GM12878 (cell line): ENCODE results near the gene TMC4. TPM values are rescaled to one million over a fixed set of nuclear protein-coding genes. Genes with fewer than 3 reads are reported as not detected.
"Not testable (repeated sequence)": the region's sequence is repeated elsewhere in the genome, so short reads cannot be mapped to it uniquely, and the experiment has no call there.

Experiments used
- ATAC-seq: fragments of 200-7000 bp; cut with Tn5 transposase; 3 replicates; pipeline ENCODE4 v1.9.1; 2020; ENCODE audit warnings: mild to moderate bottlenecking, moderate library complexity
- BruUV-seq: library from RNA; stranded (reverse); fragments of 400-500 nt; replicated peaks from 2 replicates; lab custom pipeline; 2021; lab: Mats Ljungman, UMichigan
- CTCF ChIA-PET: fragments of 300-600 bp; sonication (Branson Sonifier 250); formaldehyde crosslinking; extraction: SDS; loops from one replicate; lab custom pipeline; 2021; ENCODE audit warnings: inconsistent platforms; lab: Yijun Ruan, JAX
- POLR2A ChIA-PET: fragments of 350-600 bp; formaldehyde crosslinking; extraction: SDS; loops from one replicate; lab custom pipeline; 2021; ENCODE audit warnings: inconsistent platforms; lab: Charles Lee
- RAD21 ChIA-PET: fragments of 300-600 bp; sonication (Branson Sonifier 250); formaldehyde crosslinking; loops from one replicate; lab custom pipeline; 2023; ENCODE audit warnings: antibody characterized with exemption; ENCODE audit not compliant: unreplicated experiment; lab: Charles Lee
- SMC1A ChIA-PET: fragments of 300-600 bp; sonication (Branson Sonifier 250); formaldehyde crosslinking; loops from one replicate; lab custom pipeline; 2023; ENCODE audit not compliant: unreplicated experiment, uncharacterized antibody; lab: Charles Lee
- DNase-seq: peaks from one replicate; pipeline ENCODE4 v3.0.0-alpha.2; 2011; ENCODE audit warnings: low read depth, low spot score
- FAIRE-seq: peaks from 3 replicates; lab custom pipeline; 2011; peaks lifted over from hg19 to GRCh38; lab: Jason Lieb, UNC
- H2AFZ ChIP-seq: 2 replicates; pipeline ENCODE4 v1.6.0; 2011; ENCODE audit warnings: low read depth, low read length, control low read depth; ENCODE audit not compliant: control insufficient read depth
- H3K27ac ChIP-seq: 2 replicates; pipeline ENCODE4 v1.5.1; 2011; ENCODE audit warnings: control low read depth; ENCODE audit not compliant: control insufficient read depth, insufficient read depth
- H3K27me3 ChIP-seq, 2 experiments: replicated peaks in 1 of 2; 2 replicates each; pipeline versions ENCODE4 v1.6.0 to v1.6.1; 2011; ENCODE audit warnings: low read length in 1 of 2; ENCODE audit not compliant: control insufficient read depth in 2 of 2, insufficient read depth in 2 of 2
- H3K36me3 ChIP-seq, 2 experiments: 2 replicates each; pipeline ENCODE4 v1.5.1; 2011; ENCODE audit warnings: low read length in 1 of 2; ENCODE audit not compliant: control insufficient read depth in 2 of 2, insufficient read depth in 2 of 2
- H3K4me1 ChIP-seq: 2 replicates; pipeline ENCODE4 v1.6.1; 2011; ENCODE audit warnings: mild to moderate bottlenecking, low read length, moderate library complexity, mixed read lengths; ENCODE audit not compliant: control insufficient read depth, insufficient read depth
- H3K4me2 ChIP-seq: 2 replicates; pipeline ENCODE4 v1.6.0; 2011; ENCODE audit warnings: control low read depth; ENCODE audit not compliant: control insufficient read depth, insufficient read depth
- H3K4me3 ChIP-seq: fragments of 200-600 bp; sonication (generic); 2 replicates; pipeline ENCODE4 v1.5.1; 2016
- H3K79me2 ChIP-seq: 2 replicates; pipeline ENCODE4 v1.6.0; 2011; ENCODE audit warnings: low read length; ENCODE audit not compliant: control insufficient read depth, insufficient read depth
- H3K9ac ChIP-seq: 2 replicates; pipeline ENCODE4 v1.8.0; 2011; ENCODE audit warnings: low read length, control low read depth, mixed read lengths; ENCODE audit not compliant: control insufficient read depth, insufficient read depth
- H3K9me3 ChIP-seq: replicated peaks from 3 replicates; pipeline ENCODE4 v1.5.1; 2011; ENCODE audit warnings: mild to moderate bottlenecking, low read length; ENCODE audit not compliant: control insufficient read depth, insufficient read depth
- H4K20me1 ChIP-seq: 2 replicates; pipeline ENCODE4 v1.6.0; 2011; ENCODE audit not compliant: control insufficient read depth, insufficient read depth
- CHD2 ChIP-seq: IDR thresholded peaks from 2 replicates; pipeline ENCODE4 v1.6.1; 2011; ENCODE audit warnings: low read depth, low read length, improper control_type of control experiment, borderline replicate concordance
- HCFC1 ChIP-seq: fragments of 150-350 bp; IDR thresholded peaks from 2 replicates; pipeline ENCODE4 v1.6.1; 2014; ENCODE audit warnings: low read length
- HDGF ChIP-seq: fragments of 450-650 bp; IDR thresholded peaks from 2 replicates; pipeline ENCODE4 v1.6.1; 2016; ENCODE audit warnings: antibody characterized with exemption
- LARP7 ChIP-seq: fragments of 450-650 bp; IDR thresholded peaks from 2 replicates; pipeline ENCODE4 v1.6.1; 2017; ENCODE audit warnings: mild to moderate bottlenecking
- NR2C1 ChIP-seq: fragments of 450-650 bp; IDR thresholded peaks from 2 replicates; pipeline ENCODE4 v1.6.1; 2017; ENCODE audit warnings: antibody characterized with exemption, mild to moderate bottlenecking, moderate library complexity
- RAD51 ChIP-seq: fragments of 450-650 bp; IDR thresholded peaks from 2 replicates; pipeline ENCODE4 v1.6.1; 2016; ENCODE audit warnings: moderate library complexity, mild to moderate bottlenecking, inconsistent platforms
- ZNF24 ChIP-seq: fragments of 450-650 bp; IDR thresholded peaks from 2 replicates; pipeline ENCODE4 v1.6.1; 2017; ENCODE audit warnings: antibody characterized with exemption, mild to moderate bottlenecking
- WGBS: methylation state at CpG from one replicate; pipeline ENCODE4 v1.1.6; 2016; ENCODE audit warnings: low lambda C conversion rate; ENCODE audit not compliant: insufficient replicate concordance, insufficient coverage; ENCODE audit errors: missing lambda C conversion rate; 5-methylcytosine and 5-hydroxymethylcytosine counted together
- in situ Hi-C: fragments of 300-500 bp; cut with MboI; formaldehyde crosslinking; loops from 9 replicates; pipeline ENCODE4 v1.14.3; 2018; ENCODE audit warnings: mixed read lengths
- intact Hi-C: fragments of 100-400 bp; cut with micrococcal nuclease; formaldehyde crosslinking; loops from one replicate; pipeline ENCODE4 v1.14.2; 2022; ENCODE audit not compliant: unreplicated experiment
- polyA plus RNA-seq, 11 experiments: library from polyadenylated mRNA; depleted of rRNA in 4 of 11; unstranded in 6 of 11; stranded (reverse) in 5 of 11; fragments of >200 nt; fragmentation: Nextera tagmentation in 4 of 11; fragmentation: Illumina TruSeq in 1 of 11; extraction: Ambion mirVana in 4 of 11; extraction: Trizol in 1 of 11; gene quantifications; 1 replicate in 1 of 11; 2 replicates in 10 of 11; pipeline versions ENCODE4 v1.2.1 to v1.2.3, GENCODE V29; 2011 to 2016; ENCODE audit warnings: inconsistent platforms in 2 of 11, missing spikeins in 2 of 11, low read depth in 1 of 11
- total RNA-seq, 4 experiments: library from RNA; depleted of rRNA in 3 of 4; stranded (reverse); fragments of >200 nt in 3 of 4; fragmentation: Illumina TruSeq in 1 of 4; extraction: Trizol in 1 of 4; gene quantifications; 2 replicates each; pipeline versions ENCODE4 v1.2.1 to v1.2.3, GENCODE V29; 2013 to 2021

TMC4 gene
- total and polyA plus RNA-seq, 10 of the 15 experiments (the other 5 are each of a cell fraction or from before 2014, with no cell fraction given), result 0.33 to 0.83 (median 0.74) TPM; not detected in 7

GRCh38 chr19:54218960-54219661 is 46.2 kb upstream of the TMC4 start (continued):
- no peak for TF ChIP-seq CHD2
- no peak for TF ChIP-seq HCFC1

GRCh38 chr19:54218259-54218658 is 45.3 kb upstream of the TMC4 start:
- Histone ChIP-seq H4K20me1 (no peaks in the 10 kb centered on the region), H3K9ac (no peak overlapping the region), H2AFZ (no peak overlapping the region), H3K27me3 (no peaks in the 10 kb centered on the region), H3K4me2 (no peak overlapping the region), H3K9me3 (no peaks in the 10 kb centered on the region), H3K4me1 (no peaks in the 10 kb centered on the region), H3K36me3 (no peaks in the 10 kb centered on the region), H3K4me3 (no peak overlapping the region), H3K27ac (no peak overlapping the region), H3K79me2 (no peaks in the 10 kb centered on the region)
- ChIA-PET POLR2A (no interaction called here), SMC1A (no interaction called here), CTCF (no interaction called here), RAD21 (no interaction called here)
- DNase-seq (no peak), FAIRE-seq (no peak), ATAC-seq (no peak)
- in situ Hi-C loops (no loop called here), intact Hi-C loops (no loop called here)
- no TSS peak for BruUV-seq
- TF ChIP-seq NR2C1 (no peak), HDGF (no peak), LARP7 (no peak), RAD51 (no peak), ZNF24 (no peak), CHD2 (no peak)
- 45% methylated on average over 5 of the region's 8 CpGs for WGBS

- FAIRE-seq, intact Hi-C loops, H3K27me3 ChIP-seq, H3K9ac ChIP-seq, CTCF ChIA-PET, H3K4me3 ChIP-seq, H3K27ac ChIP-seq, H3K4me1 ChIP-seq, BruUV-seq, H3K79me2 ChIP-seq, H3K36me3 ChIP-seq, RAD21 ChIA-PET, H2AFZ ChIP-seq, H4K20me1 ChIP-seq, H3K9me3 ChIP-seq, H3K4me2 ChIP-seq, SMC1A ChIA-PET, in situ Hi-C loops, POLR2A ChIA-PET, DNase-seq, ATAC-seq: not testable (repeated sequence)
- 37% methylated on average over 14 of the region's 20 CpGs for WGBS
Observed at GRCh38 chr19:54217517-54218247, 44.7 kb upstream of the TMC4 start.
